Suppressor macrophage treated with lipopolysaccharide for 1 hour (primary cell): Measurements from ENCODE around the gene SIM1.
A peak's percentile ranks its signal among the peaks of the same experiment; 100 is the strongest.

Experiments used
- DNase-seq, 3 donors: peaks; one replicate each; pipeline ENCODE4 v3.0.0-alpha.2; 2020 to 2022

Gene SIM1

GRCh38 chr6:100455230-100456124 lies 9.2 kb downstream of the SIM1 start:
- DNase-seq = peak in 1 of 3 donors; percentile 26

GRCh38 chr6:100454551-100455229 lies 10.0 kb downstream of the SIM1 start:
- no peak for DNase-seq

GRCh38 chr6:100453701-100454521 lies 10.8 kb downstream of the SIM1 start:
- no peak for DNase-seq

- no peak for DNase-seq
Measured at GRCh38 chr6:100452998-100453397, 11.7 kb downstream of the SIM1 start.

GRCh38 chr6:100451577-100451976 lies 13.1 kb downstream of the SIM1 start:
- DNase-seq = no peak

- DNase-seq = no peak
Measured at GRCh38 chr6:100449239-100449691, 15.5 kb downstream of the SIM1 start.

GRCh38 chr6:100447900-100448748 lies 16.6 kb downstream of the SIM1 start:
- DNase-seq = no peak

- DNase-seq = no peak
Measured at GRCh38 chr6:100447081-100447899, 17.4 kb downstream of the SIM1 start.

- no peak for DNase-seq
Measured at GRCh38 chr6:100446115-100447080, 18.3 kb downstream of the SIM1 start.

GRCh38 chr6:100445512-100445911 lies 19.2 kb downstream of the SIM1 start:
- DNase-seq = no peak

GRCh38 chr6:100440935-100441334 lies 23.8 kb downstream of the SIM1 start:
- peak in 1 of 3 donors; percentile 8 for DNase-seq

GRCh38 chr6:100435299-100435698 lies 29.4 kb downstream of the SIM1 start:
- no peak for DNase-seq

GRCh38 chr6:100433726-100434435 lies 30.8 kb downstream of the SIM1 start:
- no peak for DNase-seq

GRCh38 chr6:100432136-100432535 lies 32.6 kb downstream of the SIM1 start:
- DNase-seq = no peak

GRCh38 chr6:100430962-100431361 lies 33.8 kb downstream of the SIM1 start:
- no peak for DNase-seq

GRCh38 chr6:100427452-100427851 lies 37.3 kb downstream of the SIM1 start:
- no peak for DNase-seq

- DNase-seq = no peak
Measured at GRCh38 chr6:100426744-100427338, 37.9 kb downstream of the SIM1 start.

GRCh38 chr6:100426241-100426640 lies 38.5 kb downstream of the SIM1 start:
- DNase-seq = no peak

- no peak for DNase-seq
Measured at GRCh38 chr6:100420711-100421110, 44.0 kb downstream of the SIM1 start.
